HL-60 (cell line): ENCODE results near the gene FCRL6.

Source experiments
- SPI1 ChIP-seq: IDR thresholded peaks from 2 replicates; pipeline ENCODE4 v1.6.1; 2012; ENCODE audit warnings: low read depth, mild to moderate bottlenecking, borderline replicate concordance
- TF ChIP-seq, protein P1 (sequence below): IDR thresholded peaks from one replicate; pipeline ENCODE4 v1.5.1; 2011; ENCODE audit warnings: low read length, control low read depth, inconsistent platforms; ENCODE audit not compliant: insufficient read depth

DNA sequence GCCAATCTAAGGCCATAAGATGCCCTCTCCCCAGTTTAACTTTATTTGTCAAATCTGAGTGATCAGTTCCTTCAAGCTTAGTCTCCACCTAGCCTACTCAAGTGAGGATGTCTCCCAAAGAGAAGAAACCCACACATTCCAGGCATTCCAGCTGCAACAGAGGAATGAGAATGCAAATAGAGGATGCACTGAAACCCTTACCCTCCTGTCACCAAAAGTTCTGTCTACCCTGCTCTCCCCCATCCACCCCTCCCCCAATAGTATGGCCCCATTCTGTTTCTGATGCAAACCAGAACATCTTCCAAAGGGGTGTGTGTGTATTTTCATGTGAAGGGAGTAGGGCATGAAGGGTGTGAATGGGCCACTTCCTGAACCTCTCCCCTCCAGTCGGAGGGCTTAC, 18.4 kb upstream of the FCRL6 start:
- TF ChIP-seq, protein P1, sequence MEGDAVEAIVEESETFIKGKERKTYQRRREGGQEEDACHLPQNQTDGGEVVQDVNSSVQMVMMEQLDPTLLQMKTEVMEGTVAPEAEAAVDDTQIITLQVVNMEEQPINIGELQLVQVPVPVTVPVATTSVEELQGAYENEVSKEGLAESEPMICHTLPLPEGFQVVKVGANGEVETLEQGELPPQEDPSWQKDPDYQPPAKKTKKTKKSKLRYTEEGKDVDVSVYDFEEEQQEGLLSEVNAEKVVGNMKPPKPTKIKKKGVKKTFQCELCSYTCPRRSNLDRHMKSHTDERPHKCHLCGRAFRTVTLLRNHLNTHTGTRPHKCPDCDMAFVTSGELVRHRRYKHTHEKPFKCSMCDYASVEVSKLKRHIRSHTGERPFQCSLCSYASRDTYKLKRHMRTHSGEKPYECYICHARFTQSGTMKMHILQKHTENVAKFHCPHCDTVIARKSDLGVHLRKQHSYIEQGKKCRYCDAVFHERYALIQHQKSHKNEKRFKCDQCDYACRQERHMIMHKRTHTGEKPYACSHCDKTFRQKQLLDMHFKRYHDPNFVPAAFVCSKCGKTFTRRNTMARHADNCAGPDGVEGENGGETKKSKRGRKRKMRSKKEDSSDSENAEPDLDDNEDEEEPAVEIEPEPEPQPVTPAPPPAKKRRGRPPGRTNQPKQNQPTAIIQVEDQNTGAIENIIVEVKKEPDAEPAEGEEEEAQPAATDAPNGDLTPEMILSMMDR: no peak
- TF ChIP-seq SPI1: no peak
